IMR-90 (cell line): Measurements from ENCODE around the gene FUS. TPM values are rescaled to one million over a fixed set of nuclear protein-coding genes. Genes with fewer than 3 reads are reported as not detected.
A peak's percentile ranks its signal among the peaks of the same experiment; 100 is the strongest.

ENCODE experiments used
- ATAC-seq: fragments of 200-7000 bp; cut with Tn5 transposase; 2 replicates; pipeline ENCODE4 v1.9.1; 2020; ENCODE audit warnings: low read depth, mild to moderate bottlenecking, moderate library complexity
- BruUV-seq: library from RNA; stranded (reverse); fragments of 400-500 nt; replicated peaks from 2 replicates; lab custom pipeline; 2021; lab: Mats Ljungman, UMichigan
- CTCF ChIA-PET: fragments of 300-600 bp; formaldehyde crosslinking; extraction: SDS; loops from one replicate; lab custom pipeline; 2021; ENCODE audit warnings: antibody characterized with exemption; lab: Yijun Ruan, JAX
- POLR2A ChIA-PET: fragments of 300-600 bp; sonication (Branson Sonifier 250); formaldehyde crosslinking; loops from one replicate; lab custom pipeline; 2022; ENCODE audit warnings: antibody characterized with exemption; ENCODE audit not compliant: unreplicated experiment; lab: Charles Lee
- DNase-seq: peaks from one replicate; pipeline ENCODE4 v3.0.0; 2013
- H2AFZ ChIP-seq: replicated peaks from 2 replicates; pipeline ENCODE3; 2013; ENCODE audit warnings: low read length, mild to moderate bottlenecking; ENCODE audit not compliant: poor library complexity
- H2AK5ac ChIP-seq: 2 replicates; pipeline ENCODE4 v1.6.1; 2013; ENCODE audit warnings: low read depth, low read length, inconsistent platforms
- H2AK9ac ChIP-seq: replicated peaks from 2 replicates; pipeline ENCODE3; 2013; ENCODE audit warnings: mild to moderate bottlenecking, low read depth, low read length, moderate library complexity; ENCODE audit not compliant: poor library complexity
- H2BK120ac ChIP-seq: 2 replicates; pipeline ENCODE4 v1.6.1; 2013; ENCODE audit warnings: low read depth, low read length, inconsistent platforms
- H2BK15ac ChIP-seq: 3 replicates; pipeline ENCODE4 v1.6.1; 2013; ENCODE audit warnings: low read depth, low read length, inconsistent platforms
- H2BK20ac ChIP-seq: 2 replicates; pipeline ENCODE4 v1.6.1; 2013; ENCODE audit warnings: low read depth, mild to moderate bottlenecking, inconsistent platforms, low read length, moderate library complexity
- H2BK5ac ChIP-seq: 2 replicates; pipeline ENCODE4 v1.6.1; 2013; ENCODE audit warnings: mild to moderate bottlenecking, low read depth, low read length, inconsistent platforms; ENCODE audit not compliant: poor library complexity, severe bottlenecking
- H3K14ac ChIP-seq: replicated peaks from 2 replicates; pipeline ENCODE4 v1.6.1; 2013; ENCODE audit warnings: low read depth, low read length, inconsistent platforms
- H3K18ac ChIP-seq: 2 replicates; pipeline ENCODE4 v1.6.1; 2013; ENCODE audit warnings: low read depth, low read length, control low read depth
- H3K23ac ChIP-seq: 2 replicates; pipeline ENCODE4 v1.6.1; 2013; ENCODE audit warnings: low read depth, low read length, inconsistent platforms
- H3K27ac ChIP-seq: 2 replicates; pipeline ENCODE4 v1.5.1; 2013; ENCODE audit warnings: mild to moderate bottlenecking, control low read depth, low read length; ENCODE audit not compliant: insufficient read depth
- H3K27me3 ChIP-seq: 2 replicates; pipeline ENCODE4 v1.6.1; 2013; ENCODE audit warnings: low read length; ENCODE audit not compliant: control insufficient read depth, insufficient read depth
- H3K36me3 ChIP-seq: 2 replicates; pipeline ENCODE4 v1.6.1; 2013; ENCODE audit warnings: low read length, mixed read lengths; ENCODE audit not compliant: control insufficient read depth, insufficient read depth
- H3K4ac ChIP-seq: 2 replicates; pipeline ENCODE4 v1.6.1; 2013; ENCODE audit warnings: low read depth, low read length, inconsistent platforms
- H3K4me1 ChIP-seq: 2 replicates; pipeline ENCODE4 v1.6.1; 2013; ENCODE audit warnings: low read length, mixed read lengths; ENCODE audit not compliant: control insufficient read depth, insufficient read depth
- H3K4me2 ChIP-seq: 2 replicates; pipeline ENCODE4 v1.6.1; 2013; ENCODE audit warnings: low read depth, mild to moderate bottlenecking, control low read depth, low read length, moderate library complexity
- H3K4me3 ChIP-seq: 2 replicates; pipeline ENCODE4 v1.5.1; 2013; ENCODE audit warnings: low read depth, mild to moderate bottlenecking, control low read depth, low read length, moderate library complexity; ENCODE audit not compliant: insufficient read depth
- H3K56ac ChIP-seq: 2 replicates; pipeline ENCODE4 v1.6.1; 2013; ENCODE audit warnings: low read length, inconsistent platforms; ENCODE audit not compliant: insufficient read depth; ENCODE audit errors: extremely low read depth
- H3K79me1 ChIP-seq, 2 experiments: 2 replicates each; pipeline ENCODE4 v1.6.1; 2013; ENCODE audit warnings: low read length in 2 of 2, inconsistent platforms in 1 of 2, low read depth in 1 of 2
- H3K9ac ChIP-seq: 2 replicates; pipeline ENCODE4 v1.6.1; 2013; ENCODE audit warnings: low read depth, low read length, control low read depth
- H3K9me1 ChIP-seq: 2 replicates; pipeline ENCODE4 v1.6.1; 2013; ENCODE audit warnings: low read length, inconsistent platforms; ENCODE audit not compliant: insufficient read depth
- H3K9me3 ChIP-seq: 2 replicates; pipeline ENCODE4 v1.6.1; 2013; ENCODE audit warnings: low read length; ENCODE audit not compliant: control insufficient read depth, insufficient read depth
- H4K20me1 ChIP-seq: 2 replicates; pipeline ENCODE4 v1.6.1; 2013; ENCODE audit warnings: low read length, inconsistent platforms; ENCODE audit not compliant: insufficient read depth
- H4K5ac ChIP-seq: 2 replicates; pipeline ENCODE4 v1.6.1; 2013; ENCODE audit warnings: mild to moderate bottlenecking, low read depth, low read length, control low read depth
- H4K8ac ChIP-seq, 2 experiments: 2 replicates each; pipeline ENCODE4 v1.6.1; 2013; ENCODE audit warnings: low read depth in 2 of 2, low read length in 2 of 2, control low read depth in 1 of 2, inconsistent platforms in 1 of 2
- H4K91ac ChIP-seq: 2 replicates; pipeline ENCODE4 v1.6.1; 2013; ENCODE audit warnings: low read depth, low read length, inconsistent platforms; ENCODE audit not compliant: insufficient read depth
- CEBPB ChIP-seq: IDR thresholded peaks from 2 replicates; pipeline ENCODE4 v1.6.1; 2012; ENCODE audit warnings: low read depth, low read length, improper control_type of control experiment
- SMC3 ChIP-seq: fragments of 150-350 bp; IDR thresholded peaks from 2 replicates; pipeline ENCODE4 v1.6.1; 2016; ENCODE audit warnings: low read depth, mild to moderate bottlenecking, antibody characterized with exemption, low read length, moderate library complexity
- WGBS, 2 experiments: methylation state at CpG; one replicate each; pipeline versions ENCODE4 v1.1.5 to v1.1.7; 2013; ENCODE audit warnings: missing lambda C conversion rate in 2 of 2; ENCODE audit not compliant: insufficient read length in 1 of 2; ENCODE audit errors: extremely low coverage in 2 of 2; 5-methylcytosine and 5-hydroxymethylcytosine counted together
- dilution Hi-C: fragments of 300-500 bp; cut with HindIII; formaldehyde crosslinking; loops from one replicate; pipeline ENCODE4 v1.14.3; 2018; ENCODE audit warnings: low sequenced_read_pairs; ENCODE audit not compliant: unreplicated experiment
- in situ Hi-C: fragments of 300-500 bp; cut with MboI; formaldehyde crosslinking; loops from 3 replicates; pipeline ENCODE4 v1.14.3; 2019; ENCODE audit warnings: low sequenced_read_pairs, inconsistent platforms, mixed read lengths
- intact Hi-C: fragments of 100-400 bp; cut with micrococcal nuclease; formaldehyde crosslinking; loops from 2 replicates; pipeline ENCODE4 v1.10.0; 2022
- polyA plus RNA-seq, 3 experiments: library from polyadenylated mRNA; depleted of rRNA; stranded (reverse); fragments of >200 nt; gene quantifications; 2 replicates each; pipeline ENCODE4 v1.2.3, GENCODE V29; 2012; ENCODE audit warnings: low replicate concordance in 1 of 3
- total RNA-seq: library from RNA; depleted of rRNA; stranded (reverse); fragments of >200 nt; gene quantifications from 2 replicates; pipeline ENCODE4 v1.2.3, GENCODE V29; 2012
- TF ChIP-seq, protein P1 (sequence below): conservative IDR thresholded peaks from 2 replicates; pipeline ENCODE4 v1.5.1; 2012; ENCODE audit warnings: mild to moderate bottlenecking, low read depth, low read length, improper control_type of control experiment

Gene FUS
- total and polyA plus RNA-seq, 2 of the 4 experiments (the other 2 are of a cell fraction) = 42.8 to 340 TPM

DNA sequence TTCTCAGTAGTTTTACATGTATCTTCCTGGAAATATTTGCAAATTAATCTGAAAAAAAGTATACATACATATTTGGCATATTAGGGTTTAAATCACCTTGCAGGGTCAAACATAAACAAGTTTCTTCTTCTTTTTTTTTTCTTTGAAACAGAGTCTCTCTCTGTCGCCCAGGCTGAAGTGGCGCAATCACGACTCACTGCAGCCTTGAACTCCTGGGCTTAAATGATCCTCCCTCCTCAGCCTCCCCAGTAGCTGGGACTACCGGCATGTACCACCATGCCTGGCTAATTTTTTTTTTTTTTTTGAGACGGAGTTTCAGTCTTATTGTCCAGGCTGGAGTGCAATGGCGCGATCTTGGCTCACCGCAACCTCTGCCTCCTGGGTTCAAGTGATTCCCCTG, 12.6 kb upstream of the FUS start:
- H2AK5ac ChIP-seq = no peak overlapping the region
- intact Hi-C loops = no loop called here
- no peak overlapping the region for H3K14ac ChIP-seq
- H2BK5ac ChIP-seq = no peak overlapping the region
- no peak overlapping the region for H3K4me2 ChIP-seq
- H2BK120ac ChIP-seq = no peak overlapping the region
- no peak overlapping the region for H3K56ac ChIP-seq
- ChIA-PET POLR2A (no interaction called here), CTCF (interaction anchor here (0.7 to 1.0 kb wide), 2 partner anchors 10 to 28 kb away, joined by 4 read pairs; no protein-coding TSS in a partner anchor)
- in situ Hi-C loops = no loop called here
- TF ChIP-seq, protein P1, sequence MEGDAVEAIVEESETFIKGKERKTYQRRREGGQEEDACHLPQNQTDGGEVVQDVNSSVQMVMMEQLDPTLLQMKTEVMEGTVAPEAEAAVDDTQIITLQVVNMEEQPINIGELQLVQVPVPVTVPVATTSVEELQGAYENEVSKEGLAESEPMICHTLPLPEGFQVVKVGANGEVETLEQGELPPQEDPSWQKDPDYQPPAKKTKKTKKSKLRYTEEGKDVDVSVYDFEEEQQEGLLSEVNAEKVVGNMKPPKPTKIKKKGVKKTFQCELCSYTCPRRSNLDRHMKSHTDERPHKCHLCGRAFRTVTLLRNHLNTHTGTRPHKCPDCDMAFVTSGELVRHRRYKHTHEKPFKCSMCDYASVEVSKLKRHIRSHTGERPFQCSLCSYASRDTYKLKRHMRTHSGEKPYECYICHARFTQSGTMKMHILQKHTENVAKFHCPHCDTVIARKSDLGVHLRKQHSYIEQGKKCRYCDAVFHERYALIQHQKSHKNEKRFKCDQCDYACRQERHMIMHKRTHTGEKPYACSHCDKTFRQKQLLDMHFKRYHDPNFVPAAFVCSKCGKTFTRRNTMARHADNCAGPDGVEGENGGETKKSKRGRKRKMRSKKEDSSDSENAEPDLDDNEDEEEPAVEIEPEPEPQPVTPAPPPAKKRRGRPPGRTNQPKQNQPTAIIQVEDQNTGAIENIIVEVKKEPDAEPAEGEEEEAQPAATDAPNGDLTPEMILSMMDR = no peak
- TF ChIP-seq CEBPB (peak; percentile 54; the same call in 1 of the 2 replicates), SMC3 (no peak)
- no peak overlapping the region for H3K23ac ChIP-seq
- no peak overlapping the region for H4K5ac ChIP-seq
- H3K4me3 ChIP-seq = no peak overlapping the region
- H3K4ac ChIP-seq = no peak overlapping the region
- ATAC-seq (no peak), DNase-seq (no peak)
- H3K27me3 ChIP-seq = no peaks in the 10 kb centered on the region; the same call in 1 of the 2 replicates
- no peak overlapping the region for H2AK9ac ChIP-seq
- no peaks in the 10 kb centered on the region for H3K79me1 ChIP-seq
- no peak overlapping the region for H2BK20ac ChIP-seq
- no peak overlapping the region for H3K9ac ChIP-seq
- H3K9me1 ChIP-seq = no peaks in the 10 kb centered on the region
- dilution Hi-C loops = no loop called here
- no peaks in the 10 kb centered on the region for H3K9me3 ChIP-seq
- no peak overlapping the region for H4K91ac ChIP-seq
- H4K20me1 ChIP-seq = no peaks in the 10 kb centered on the region
- no peak overlapping the region for H2AFZ ChIP-seq
- no peaks in the 10 kb centered on the region for H3K4me1 ChIP-seq
- no peak overlapping the region for H3K18ac ChIP-seq
- BruUV-seq = no TSS peak
- H2BK15ac ChIP-seq = no peak overlapping the region
- H4K8ac ChIP-seq = no peak overlapping the region
- 60% methylated on average over 3 of the region's 8 CpGs; no CpG with 5 or more reads in 1 of the 2 experiments for WGBS, 2 experiments
- H3K27ac ChIP-seq = no peak overlapping the region
- no peaks in the 10 kb centered on the region for H3K36me3 ChIP-seq
